Small intestine (tissue), 7 donors: ENCODE data around the gene CMSS1. TPM values are rescaled to one million over a fixed set of nuclear protein-coding genes. Genes with fewer than 3 reads are reported as not detected.

Source experiments
- DNase-seq, 2 donors: peaks; one replicate each; pipeline versions ENCODE4 v3.0.0 to v3.0.0-alpha.2; 2013
- FAIRE-seq: peaks from 2 replicates; lab custom pipeline; 2012; peaks lifted over from hg19 to GRCh38; lab: Jason Lieb, UNC
- H3K27ac ChIP-seq, 3 donors: one replicate each; pipeline ENCODE4 v1.5.1; 2013; ENCODE audit warnings: low read length in 2 of 3, mild to moderate bottlenecking in 2 of 3, control low read depth in 1 of 3, inconsistent platforms in 1 of 3, low read depth in 1 of 3, moderate library complexity in 1 of 3
- H3K27me3 ChIP-seq, 3 donors: one replicate each; pipeline ENCODE4 v1.6.1; 2013; ENCODE audit warnings: low read length in 3 of 3, inconsistent platforms in 1 of 3; ENCODE audit not compliant: control insufficient read depth in 3 of 3, insufficient read depth in 3 of 3
- H3K36me3 ChIP-seq, 3 donors: one replicate each; pipeline ENCODE4 v1.6.1; 2013; ENCODE audit warnings: low read length in 3 of 3, inconsistent platforms in 1 of 3, low read depth in 1 of 3, mild to moderate bottlenecking in 1 of 3, moderate library complexity in 1 of 3; ENCODE audit not compliant: control insufficient read depth in 3 of 3, insufficient read depth in 2 of 3
- H3K4me1 ChIP-seq, 3 donors: one replicate each; pipeline ENCODE4 v1.6.1; 2013; ENCODE audit warnings: low read length in 2 of 3, inconsistent platforms in 1 of 3, low read depth in 1 of 3, mild to moderate bottlenecking in 1 of 3, moderate library complexity in 1 of 3; ENCODE audit not compliant: control insufficient read depth in 3 of 3, insufficient read depth in 2 of 3
- H3K4me3 ChIP-seq, 3 donors: one replicate each; pipeline ENCODE4 v1.5.1; 2013; ENCODE audit warnings: low read length in 3 of 3, control low read depth in 1 of 3, inconsistent platforms in 1 of 3, low read depth in 1 of 3, mild to moderate bottlenecking in 1 of 3, moderate library complexity in 1 of 3
- H3K9me3 ChIP-seq, 2 donors: one replicate each; pipeline ENCODE4 v1.6.1; 2013; ENCODE audit warnings: low read depth in 1 of 2, low read length in 1 of 2; ENCODE audit not compliant: control insufficient read depth in 2 of 2, insufficient read depth in 1 of 2
- WGBS, 3 donors: extraction: QIAGEN DNeasy Blood & Tissue Kit; methylation state at CpG; one replicate each; pipeline ENCODE4 v1.1.7; 2013; 5-methylcytosine and 5-hydroxymethylcytosine counted together
- polyA plus RNA-seq, 4 donors: library from polyadenylated mRNA; stranded (reverse) in 3 of 4; unstranded in 1 of 4; fragments of 200-250 nt in 3 of 4; fragments of 120-200 nt in 1 of 4; gene quantifications; one replicate each; pipeline versions ENCODE4 v1.2.1 to v1.2.3, GENCODE V29; 2013
- donor health status: healthy with polysubstance abuse.
- donor health status: control.
- donor health status: control.
- donor health status: Bipolar disorder and iron deficiency.
- donor health status: healthy.

Gene CMSS1
- polyA plus RNA-seq, 4 donors: 1.6 to 24.0 (median 10.4) TPM

DNA sequence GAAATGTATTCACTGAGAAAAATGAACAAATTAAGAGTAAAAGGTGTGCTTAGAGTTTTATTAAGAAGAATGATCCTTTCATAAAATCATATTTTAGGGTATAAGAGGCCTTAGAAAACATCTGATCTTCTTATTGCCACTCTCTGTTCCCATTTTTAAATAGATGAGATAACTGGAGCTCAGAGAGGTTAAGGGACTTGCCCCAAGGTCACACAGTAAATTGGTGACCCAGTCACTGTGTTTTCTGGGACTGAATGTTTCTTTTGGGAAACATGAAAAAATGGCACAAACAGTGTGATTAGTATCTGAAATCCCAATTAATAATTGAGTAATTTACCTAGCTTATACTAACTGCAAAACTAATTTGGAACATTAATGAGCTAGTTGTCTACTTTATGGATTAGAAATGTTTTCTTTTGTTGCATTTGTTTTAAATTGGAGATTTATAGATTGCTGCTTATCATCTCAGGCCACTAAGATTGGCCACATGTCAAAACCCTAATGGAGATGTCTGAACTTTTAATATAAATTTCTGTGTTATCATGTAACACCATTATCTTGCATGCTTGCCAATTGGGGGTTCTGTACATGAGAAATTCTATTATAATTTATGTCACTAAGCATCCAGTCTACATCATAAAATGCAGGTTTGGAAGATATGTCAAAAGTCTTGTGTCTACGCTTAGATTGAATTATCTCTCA is 64.9 kb downstream of the CMSS1 start:
- Histone ChIP-seq H3K36me3 (no peaks in the 10 kb centered on the region), H3K4me1 (peaks cover 0 to 10% (median 0%) of the 10 kb centered on the region in 3 donors), H3K27me3 (no peaks in the 10 kb centered on the region), H3K4me3 (no peak overlapping the region), H3K9me3 (no peaks in the 10 kb centered on the region), H3K27ac (no peak overlapping the region)
- no peak for FAIRE-seq
- WGBS, 3 donors: 95 to 100% (median 97%) methylated on average over 1 of the region's 1 CpG
- no peak for DNase-seq

GRCh38 chr3:99883138-99883461 is 65.4 kb downstream of the CMSS1 start:
- FAIRE-seq (no peak), DNase-seq (no peak)
- Histone ChIP-seq H3K27ac (no peak overlapping the region), H3K9me3 (no peaks in the 10 kb centered on the region), H3K4me3 (no peak overlapping the region), H3K36me3 (no peaks in the 10 kb centered on the region), H3K27me3 (no peaks in the 10 kb centered on the region), H3K4me1 (peaks cover 0 to 10% (median 0%) of the 10 kb centered on the region in 3 donors)
- WGBS, 3 donors: 81 to 93% (median 93%) methylated on average over 2 of the region's 2 CpGs

GRCh38 chr3:99883693-99884092 is 66.0 kb downstream of the CMSS1 start:
- Histone ChIP-seq H3K4me1 (peaks cover 0 to 10% (median 0%) of the 10 kb centered on the region in 3 donors), H3K27me3 (no peaks in the 10 kb centered on the region), H3K4me3 (no peak overlapping the region), H3K9me3 (no peaks in the 10 kb centered on the region), H3K36me3 (no peaks in the 10 kb centered on the region), H3K27ac (no peak overlapping the region)
- FAIRE-seq (no peak), DNase-seq (no peak)
- WGBS, 3 donors: 78 to 95% (median 91%) methylated on average over 1 of the region's 1 CpG

DNA sequence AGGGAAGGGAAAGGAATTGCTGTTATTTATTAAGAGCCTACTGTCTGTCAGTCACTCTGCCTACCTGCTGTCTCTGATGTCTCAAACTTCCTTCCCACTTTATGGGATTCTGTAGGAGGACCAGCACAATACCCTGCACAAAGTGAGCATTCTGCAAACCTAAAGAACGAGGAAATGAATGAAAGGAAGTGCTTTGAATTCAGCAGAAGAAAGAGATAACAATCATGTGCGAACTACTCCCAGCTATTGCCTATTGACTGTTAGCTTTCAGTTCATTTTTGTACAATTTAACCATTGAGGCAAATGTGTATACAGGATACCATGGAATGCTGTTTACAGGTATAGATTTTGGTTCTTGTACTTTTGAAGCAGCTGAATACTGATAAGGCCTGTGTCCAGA is 66.8 kb downstream of the CMSS1 start:
- FAIRE-seq: no peak
- Histone ChIP-seq H3K27ac (peak overlapping the region in 1 of 3 donors; percentile 72), H3K36me3 (no peaks in the 10 kb centered on the region), H3K4me3 (no peak overlapping the region), H3K4me1 (peaks cover 0 to 10% (median 0%) of the 10 kb centered on the region in 3 donors), H3K27me3 (no peaks in the 10 kb centered on the region), H3K9me3 (no peaks in the 10 kb centered on the region)
- 10 to 38% (median 36%) methylated on average over 2 of the region's 2 CpGs for WGBS, 3 donors
- peak in 1 of 2 donors; percentile 26 for DNase-seq

DNA sequence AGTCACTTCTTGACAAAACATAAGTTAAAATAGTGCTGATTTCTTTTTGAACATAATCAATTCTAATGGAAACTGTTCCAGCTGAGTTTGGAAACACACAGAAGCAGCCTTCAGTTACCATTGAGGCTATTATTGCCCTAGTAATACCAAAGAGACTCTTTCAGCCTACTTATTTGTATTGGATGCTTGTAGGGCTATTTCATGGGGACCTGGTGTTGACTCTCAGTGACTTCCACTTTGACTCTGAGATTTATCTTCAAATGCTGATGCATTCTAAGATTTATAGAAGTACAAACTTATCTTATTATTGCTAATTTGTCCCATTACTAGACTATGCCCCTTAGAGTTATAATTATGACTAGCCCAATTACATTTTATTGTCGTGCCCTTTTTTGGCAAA is 67.4 kb downstream of the CMSS1 start:
- Histone ChIP-seq H3K4me1 (peaks cover 0 to 10% (median 0%) of the 10 kb centered on the region in 3 donors), H3K36me3 (no peaks in the 10 kb centered on the region), H3K27me3 (no peaks in the 10 kb centered on the region), H3K4me3 (no peak overlapping the region), H3K27ac (no peak overlapping the region), H3K9me3 (no peaks in the 10 kb centered on the region)
- FAIRE-seq: no peak
- WGBS, 3 donors: 86 to 95% (median 88%) methylated on average over 1 of the region's 1 CpG
- DNase-seq: no peak

- WGBS, 3 donors: 92 to 98% (median 94%) methylated on average over 3 of the region's 3 CpGs
- H3K4me3 ChIP-seq: no peak overlapping the region
- DNase-seq (no peak), FAIRE-seq (no peak)
- no peaks in the 10 kb centered on the region for H3K9me3 ChIP-seq
- H3K36me3 ChIP-seq: no peaks in the 10 kb centered on the region
- H3K4me1 ChIP-seq: peaks cover 0 to 9% (median 0%) of the 10 kb centered on the region in 3 donors
- H3K27ac ChIP-seq: no peak overlapping the region
- H3K27me3 ChIP-seq: no peaks in the 10 kb centered on the region
These were observed 68.2 kb downstream of the CMSS1 start for GRCh38 chr3:99885851-99886250.

DNA sequence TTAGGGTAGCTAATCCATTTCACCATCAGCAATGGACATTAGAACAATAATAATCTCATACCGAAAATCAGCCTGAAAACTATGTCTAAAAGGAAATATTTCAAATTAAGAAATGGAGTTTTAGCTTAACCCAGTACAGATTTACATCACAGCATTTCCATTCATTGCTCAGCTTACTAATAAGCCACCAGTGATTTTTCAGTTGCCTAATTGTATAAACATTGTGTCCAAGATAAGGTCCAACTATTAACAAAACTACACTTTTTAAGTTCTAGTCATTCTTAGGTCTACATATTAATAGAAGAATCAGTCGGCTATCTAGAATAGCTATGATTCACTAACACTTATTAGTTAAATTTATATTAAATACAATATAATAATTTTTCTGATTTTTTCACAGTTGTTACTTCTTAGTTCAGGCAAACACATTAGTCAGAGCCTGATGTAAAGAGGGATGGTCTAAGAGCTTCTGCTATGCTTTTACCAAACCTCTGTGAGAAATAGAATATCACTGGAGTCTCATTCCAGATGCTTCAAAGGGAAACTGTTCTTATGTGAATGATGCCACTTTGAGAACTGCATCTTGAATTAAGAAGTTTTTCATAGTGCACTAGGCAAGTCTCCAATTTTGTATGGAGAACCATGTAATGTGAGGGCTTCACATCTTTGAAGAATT is 74.1 kb downstream of the CMSS1 start:
- WGBS, 3 donors: 86 to 94% (median 91%) methylated on average over 2 of the region's 2 CpGs
- no peaks in the 10 kb centered on the region for H3K9me3 ChIP-seq
- FAIRE-seq (no peak), DNase-seq (no peak)
- no peaks in the 10 kb centered on the region for H3K36me3 ChIP-seq
- no peaks in the 10 kb centered on the region for H3K27me3 ChIP-seq
- H3K4me3 ChIP-seq: no peak overlapping the region
- H3K4me1 ChIP-seq: no peaks in the 10 kb centered on the region
- no peak overlapping the region for H3K27ac ChIP-seq

DNA sequence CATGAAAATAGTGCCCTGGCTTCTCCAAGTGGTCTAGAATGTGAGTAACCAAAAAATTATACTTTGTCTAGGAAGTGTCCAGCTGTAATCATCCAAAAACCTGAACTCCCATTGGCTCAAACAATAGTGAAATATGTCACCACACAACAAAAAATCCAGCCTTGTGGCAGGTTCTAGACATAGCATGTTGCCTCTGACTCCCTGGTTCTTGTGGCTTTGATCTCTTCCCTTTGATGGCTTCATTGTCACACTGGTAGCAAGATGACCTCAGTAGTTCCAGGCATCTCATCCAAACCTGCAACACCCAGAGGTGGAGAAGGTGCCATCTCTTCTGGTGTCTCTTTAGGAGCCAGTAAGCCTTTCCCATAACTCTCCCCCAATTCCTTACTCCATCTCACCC is 74.7 kb downstream of the CMSS1 start:
- no peak for DNase-seq
- H3K9me3 ChIP-seq: no peaks in the 10 kb centered on the region
- no peaks in the 10 kb centered on the region for H3K36me3 ChIP-seq
- H3K27me3 ChIP-seq: no peaks in the 10 kb centered on the region
- no peak for FAIRE-seq
- no peak overlapping the region for H3K4me3 ChIP-seq
- H3K4me1 ChIP-seq: no peaks in the 10 kb centered on the region
- H3K27ac ChIP-seq: no peak overlapping the region
